IMR-90 (cell line): ENCODE data around the gene NEK11. TPM values are rescaled to one million over a fixed set of nuclear protein-coding genes. Genes with fewer than 3 reads are reported as not detected.

ENCODE experiments used
- ATAC-seq: fragments of 200-7000 bp; cut with Tn5 transposase; 2 replicates; pipeline ENCODE4 v1.9.1; 2020; ENCODE audit warnings: low read depth, mild to moderate bottlenecking, moderate library complexity
- BruUV-seq: library from RNA; stranded (reverse); fragments of 400-500 nt; replicated peaks from 2 replicates; lab custom pipeline; 2021; lab: Mats Ljungman, UMichigan
- CTCF ChIA-PET: fragments of 300-600 bp; formaldehyde crosslinking; extraction: SDS; loops from one replicate; lab custom pipeline; 2021; ENCODE audit warnings: antibody characterized with exemption; lab: Yijun Ruan, JAX
- POLR2A ChIA-PET: fragments of 300-600 bp; sonication (Branson Sonifier 250); formaldehyde crosslinking; loops from one replicate; lab custom pipeline; 2022; ENCODE audit warnings: antibody characterized with exemption; ENCODE audit not compliant: unreplicated experiment; lab: Charles Lee
- DNase-seq: peaks from one replicate; pipeline ENCODE4 v3.0.0; 2013
- H2AFZ ChIP-seq: replicated peaks from 2 replicates; pipeline ENCODE3; 2013; ENCODE audit warnings: low read length, mild to moderate bottlenecking; ENCODE audit not compliant: poor library complexity
- H2AK5ac ChIP-seq: 2 replicates; pipeline ENCODE4 v1.6.1; 2013; ENCODE audit warnings: low read depth, low read length, inconsistent platforms
- H2AK9ac ChIP-seq: replicated peaks from 2 replicates; pipeline ENCODE3; 2013; ENCODE audit warnings: mild to moderate bottlenecking, low read depth, low read length, moderate library complexity; ENCODE audit not compliant: poor library complexity
- H2BK120ac ChIP-seq: 2 replicates; pipeline ENCODE4 v1.6.1; 2013; ENCODE audit warnings: low read depth, low read length, inconsistent platforms
- H2BK15ac ChIP-seq: 3 replicates; pipeline ENCODE4 v1.6.1; 2013; ENCODE audit warnings: low read depth, low read length, inconsistent platforms
- H2BK20ac ChIP-seq: 2 replicates; pipeline ENCODE4 v1.6.1; 2013; ENCODE audit warnings: low read depth, mild to moderate bottlenecking, inconsistent platforms, low read length, moderate library complexity
- H2BK5ac ChIP-seq: 2 replicates; pipeline ENCODE4 v1.6.1; 2013; ENCODE audit warnings: mild to moderate bottlenecking, low read depth, low read length, inconsistent platforms; ENCODE audit not compliant: poor library complexity, severe bottlenecking
- H3K14ac ChIP-seq: replicated peaks from 2 replicates; pipeline ENCODE4 v1.6.1; 2013; ENCODE audit warnings: low read depth, low read length, inconsistent platforms
- H3K18ac ChIP-seq: 2 replicates; pipeline ENCODE4 v1.6.1; 2013; ENCODE audit warnings: low read depth, low read length, control low read depth
- H3K23ac ChIP-seq: 2 replicates; pipeline ENCODE4 v1.6.1; 2013; ENCODE audit warnings: low read depth, low read length, inconsistent platforms
- H3K27ac ChIP-seq: 2 replicates; pipeline ENCODE4 v1.5.1; 2013; ENCODE audit warnings: mild to moderate bottlenecking, control low read depth, low read length; ENCODE audit not compliant: insufficient read depth
- H3K27me3 ChIP-seq: 2 replicates; pipeline ENCODE4 v1.6.1; 2013; ENCODE audit warnings: low read length; ENCODE audit not compliant: control insufficient read depth, insufficient read depth
- H3K36me3 ChIP-seq: 2 replicates; pipeline ENCODE4 v1.6.1; 2013; ENCODE audit warnings: low read length, mixed read lengths; ENCODE audit not compliant: control insufficient read depth, insufficient read depth
- H3K4ac ChIP-seq: 2 replicates; pipeline ENCODE4 v1.6.1; 2013; ENCODE audit warnings: low read depth, low read length, inconsistent platforms
- H3K4me1 ChIP-seq: 2 replicates; pipeline ENCODE4 v1.6.1; 2013; ENCODE audit warnings: low read length, mixed read lengths; ENCODE audit not compliant: control insufficient read depth, insufficient read depth
- H3K4me2 ChIP-seq: 2 replicates; pipeline ENCODE4 v1.6.1; 2013; ENCODE audit warnings: low read depth, mild to moderate bottlenecking, control low read depth, low read length, moderate library complexity
- H3K4me3 ChIP-seq: 2 replicates; pipeline ENCODE4 v1.5.1; 2013; ENCODE audit warnings: low read depth, mild to moderate bottlenecking, control low read depth, low read length, moderate library complexity; ENCODE audit not compliant: insufficient read depth
- H3K56ac ChIP-seq: 2 replicates; pipeline ENCODE4 v1.6.1; 2013; ENCODE audit warnings: low read length, inconsistent platforms; ENCODE audit not compliant: insufficient read depth; ENCODE audit errors: extremely low read depth
- H3K79me1 ChIP-seq, 2 experiments: 2 replicates each; pipeline ENCODE4 v1.6.1; 2013; ENCODE audit warnings: low read length in 2 of 2, inconsistent platforms in 1 of 2, low read depth in 1 of 2
- H3K9ac ChIP-seq: 2 replicates; pipeline ENCODE4 v1.6.1; 2013; ENCODE audit warnings: low read depth, low read length, control low read depth
- H3K9me1 ChIP-seq: 2 replicates; pipeline ENCODE4 v1.6.1; 2013; ENCODE audit warnings: low read length, inconsistent platforms; ENCODE audit not compliant: insufficient read depth
- H3K9me3 ChIP-seq: 2 replicates; pipeline ENCODE4 v1.6.1; 2013; ENCODE audit warnings: low read length; ENCODE audit not compliant: control insufficient read depth, insufficient read depth
- H4K20me1 ChIP-seq: 2 replicates; pipeline ENCODE4 v1.6.1; 2013; ENCODE audit warnings: low read length, inconsistent platforms; ENCODE audit not compliant: insufficient read depth
- H4K5ac ChIP-seq: 2 replicates; pipeline ENCODE4 v1.6.1; 2013; ENCODE audit warnings: mild to moderate bottlenecking, low read depth, low read length, control low read depth
- H4K8ac ChIP-seq, 2 experiments: 2 replicates each; pipeline ENCODE4 v1.6.1; 2013; ENCODE audit warnings: low read depth in 2 of 2, low read length in 2 of 2, control low read depth in 1 of 2, inconsistent platforms in 1 of 2
- H4K91ac ChIP-seq: 2 replicates; pipeline ENCODE4 v1.6.1; 2013; ENCODE audit warnings: low read depth, low read length, inconsistent platforms; ENCODE audit not compliant: insufficient read depth
- FOS ChIP-seq: fragments of 150-350 bp; IDR thresholded peaks from 2 replicates; pipeline ENCODE4 v1.6.1; 2016; ENCODE audit warnings: low read depth, low read length
- RCOR1 ChIP-seq: IDR thresholded peaks from 2 replicates; pipeline ENCODE4 v1.6.1; 2012; ENCODE audit warnings: mild to moderate bottlenecking, low read length, improper control_type of control experiment; ENCODE audit not compliant: insufficient replicate concordance
- WGBS, 2 experiments: methylation state at CpG; one replicate each; pipeline versions ENCODE4 v1.1.5 to v1.1.7; 2013; ENCODE audit warnings: missing lambda C conversion rate in 2 of 2; ENCODE audit not compliant: insufficient read length in 1 of 2; ENCODE audit errors: extremely low coverage in 2 of 2; 5-methylcytosine and 5-hydroxymethylcytosine counted together
- dilution Hi-C: fragments of 300-500 bp; cut with HindIII; formaldehyde crosslinking; loops from one replicate; pipeline ENCODE4 v1.14.3; 2018; ENCODE audit warnings: low sequenced_read_pairs; ENCODE audit not compliant: unreplicated experiment
- in situ Hi-C: fragments of 300-500 bp; cut with MboI; formaldehyde crosslinking; loops from 3 replicates; pipeline ENCODE4 v1.14.3; 2019; ENCODE audit warnings: low sequenced_read_pairs, inconsistent platforms, mixed read lengths
- intact Hi-C: fragments of 100-400 bp; cut with micrococcal nuclease; formaldehyde crosslinking; loops from 2 replicates; pipeline ENCODE4 v1.10.0; 2022
- polyA plus RNA-seq, 3 experiments: library from polyadenylated mRNA; depleted of rRNA; stranded (reverse); fragments of >200 nt; gene quantifications; 2 replicates each; pipeline ENCODE4 v1.2.3, GENCODE V29; 2012; ENCODE audit warnings: low replicate concordance in 1 of 3
- total RNA-seq: library from RNA; depleted of rRNA; stranded (reverse); fragments of >200 nt; gene quantifications from 2 replicates; pipeline ENCODE4 v1.2.3, GENCODE V29; 2012
- TF ChIP-seq, protein P1 (sequence below): fragments of 150-350 bp; IDR thresholded peaks from 2 replicates; pipeline ENCODE4 v1.6.1; 2017; ENCODE audit warnings: mild to moderate bottlenecking, antibody characterized with exemption, low read length, low read depth

Gene NEK11
- total and polyA plus RNA-seq, 2 of the 4 experiments (the other 2 are of a cell fraction): 1.1 to 1.6 TPM

DNA sequence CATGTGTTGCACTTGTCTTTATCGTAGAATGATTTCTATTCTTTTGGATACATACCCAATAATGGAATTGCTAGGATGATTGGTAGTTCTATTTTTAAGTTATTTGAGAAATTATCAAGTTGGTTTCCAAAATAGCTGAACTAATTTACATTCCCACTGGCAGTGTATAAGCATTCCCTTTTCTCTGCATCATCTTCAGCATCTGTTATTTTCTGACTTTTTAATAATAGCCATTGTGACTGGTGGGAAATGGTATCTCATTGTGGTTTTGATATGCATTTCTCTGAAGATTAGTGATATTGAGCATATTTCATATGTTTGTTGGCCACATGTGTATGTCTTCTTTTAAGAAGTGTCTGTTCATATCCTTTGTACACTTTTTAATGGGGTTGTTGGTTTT, 273.2 kb downstream of the NEK11 start:
- Histone ChIP-seq H3K36me3 (no peaks in the 10 kb centered on the region), H4K20me1 (no peaks in the 10 kb centered on the region), H3K4me2 (no peak overlapping the region), H3K27me3 (no peaks in the 10 kb centered on the region), H2AK5ac (no peak overlapping the region), H2AFZ (no peak overlapping the region), H3K79me1 (no peaks in the 10 kb centered on the region), H2BK5ac (no peak overlapping the region), H2AK9ac (no peak overlapping the region), H3K56ac (no peak overlapping the region), H3K9me1 (no peaks in the 10 kb centered on the region), H3K23ac (no peak overlapping the region), H3K4me1 (no peaks in the 10 kb centered on the region), H3K9me3 (no peaks in the 10 kb centered on the region), H3K27ac (no peak overlapping the region), H4K5ac (no peak overlapping the region), H2BK20ac (no peak overlapping the region), H4K8ac (no peak overlapping the region), H3K18ac (no peak overlapping the region), H2BK120ac (no peak overlapping the region), H3K4me3 (no peak overlapping the region), H4K91ac (no peak overlapping the region), H3K9ac (no peak overlapping the region), H3K4ac (no peak overlapping the region), H3K14ac (no peak overlapping the region), H2BK15ac (no peak overlapping the region)
- POLR2A ChIA-PET: no interaction called here
- no peak for DNase-seq
- CTCF ChIA-PET: no interaction called here
- WGBS, 2 experiments: no CpG with 5 or more reads among the region's 1 CpG
- no TSS peak for BruUV-seq
- TF ChIP-seq, protein P1, sequence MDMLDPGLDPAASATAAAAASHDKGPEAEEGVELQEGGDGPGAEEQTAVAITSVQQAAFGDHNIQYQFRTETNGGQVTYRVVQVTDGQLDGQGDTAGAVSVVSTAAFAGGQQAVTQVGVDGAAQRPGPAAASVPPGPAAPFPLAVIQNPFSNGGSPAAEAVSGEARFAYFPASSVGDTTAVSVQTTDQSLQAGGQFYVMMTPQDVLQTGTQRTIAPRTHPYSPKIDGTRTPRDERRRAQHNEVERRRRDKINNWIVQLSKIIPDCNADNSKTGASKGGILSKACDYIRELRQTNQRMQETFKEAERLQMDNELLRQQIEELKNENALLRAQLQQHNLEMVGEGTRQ: no peak
- TF ChIP-seq FOS (no peak), RCOR1 (no peak)
- intact Hi-C loops (no loop called here), dilution Hi-C loops (no loop called here), in situ Hi-C loops (no loop called here)
- ATAC-seq: no peak
